GM23338 (cell line): ENCODE data around the gene NFIC. TPM values are rescaled to one million over a fixed set of nuclear protein-coding genes. Genes with fewer than 3 reads are reported as not detected.

Source experiments
- ATAC-seq: fragments of 200-7000 bp; cut with Tn5 transposase; 3 replicates; pipeline ENCODE4 v1.9.1; 2020
- DNase-seq: peaks from one replicate; pipeline ENCODE4 v3.0.0-alpha.2; 2015; ENCODE audit warnings: low spot score
- H2AFZ ChIP-seq: fragments of 200-600 bp; sonication (generic); 2 replicates; pipeline ENCODE4 v1.8.0; 2016; ENCODE audit warnings: antibody characterized with exemption, mild to moderate bottlenecking, moderate library complexity
- H3F3A ChIP-seq: fragments of 200-600 bp; sonication (generic); replicated peaks from 2 replicates; pipeline ENCODE4 v1.8.0; 2017; ENCODE audit warnings: antibody characterized with exemption, mixed run types, low read depth
- H3K27ac ChIP-seq: fragments of 200-600 bp; sonication (generic); 2 replicates; pipeline ENCODE4 v1.6.1; 2016; ENCODE audit warnings: low read depth
- H3K27me3 ChIP-seq: fragments of 200-600 bp; sonication (generic); 2 replicates; pipeline ENCODE4 v1.8.0; 2016; ENCODE audit warnings: mild to moderate bottlenecking, mixed run types, moderate library complexity; ENCODE audit not compliant: insufficient read depth
- H3K36me3 ChIP-seq: fragments of 200-600 bp; sonication (generic); 2 replicates; pipeline ENCODE4 v1.8.0; 2016; ENCODE audit warnings: mild to moderate bottlenecking; ENCODE audit not compliant: insufficient read depth
- H3K4me1 ChIP-seq: fragments of 200-600 bp; sonication (generic); 2 replicates; pipeline ENCODE4 v1.8.0; 2016; ENCODE audit warnings: mild to moderate bottlenecking, moderate library complexity; ENCODE audit not compliant: insufficient read depth
- H3K4me2 ChIP-seq: fragments of 200-600 bp; sonication (generic); 2 replicates; pipeline ENCODE4 v1.7.1; 2017; ENCODE audit warnings: mixed run types
- H3K4me3 ChIP-seq: fragments of 200-600 bp; sonication (generic); 2 replicates; pipeline ENCODE4 v1.6.1; 2016; ENCODE audit warnings: mixed run types
- H3K79me2 ChIP-seq: fragments of 200-600 bp; sonication (generic); replicated peaks from 2 replicates; pipeline ENCODE4 v1.8.0; 2017; ENCODE audit warnings: mild to moderate bottlenecking; ENCODE audit not compliant: insufficient read depth
- H3K9me2 ChIP-seq: fragments of 200-600 bp; sonication (generic); 2 replicates; pipeline ENCODE4 v1.8.0; 2017; ENCODE audit not compliant: insufficient read depth
- H4K20me1 ChIP-seq: fragments of 200-600 bp; sonication (generic); replicated peaks from 2 replicates; pipeline ENCODE4 v1.8.0; 2017; ENCODE audit warnings: mild to moderate bottlenecking; ENCODE audit not compliant: insufficient read depth
- H3K27ac Mint-ChIP-seq: 2 replicates; pipeline ENCODE4 v1.8.0; 2020; ENCODE audit warnings: inconsistent platforms, mild to moderate bottlenecking, moderate library complexity, mixed read lengths
- H3K27me3 Mint-ChIP-seq: 3 replicates; pipeline ENCODE4 v1.8.0; 2022; ENCODE audit warnings: low read depth, mild to moderate bottlenecking, moderate library complexity, mixed read lengths, inconsistent platforms; ENCODE audit not compliant: insufficient read depth, poor library complexity
- H3K36me3 Mint-ChIP-seq: 3 replicates; pipeline ENCODE4 v1.8.0; 2021; ENCODE audit warnings: low read depth, mild to moderate bottlenecking, inconsistent platforms, moderate library complexity, mixed read lengths
- H3K4me1 Mint-ChIP-seq: 3 replicates; pipeline ENCODE4 v1.8.0; 2020; ENCODE audit warnings: mild to moderate bottlenecking, inconsistent platforms, mixed read lengths
- H3K4me3 Mint-ChIP-seq: 3 replicates; pipeline ENCODE4 v1.8.0; 2021; ENCODE audit warnings: moderate library complexity, mild to moderate bottlenecking, inconsistent platforms, mixed read lengths
- H3K9me3 Mint-ChIP-seq: 3 replicates; pipeline ENCODE4 v1.8.0; 2020; ENCODE audit warnings: moderate library complexity, mild to moderate bottlenecking, inconsistent platforms, mixed read lengths
- CREB1 ChIP-seq: fragments of 250-450 bp; sonication (Bioruptor Pico); IDR thresholded peaks from 2 replicates; pipeline ENCODE4 v1.5.0; 2020; ENCODE audit warnings: low read depth, mild to moderate bottlenecking, moderate library complexity
- CTCF ChIP-seq, 2 experiments: fragments of 200-600 bp in 1 of 2; sonication (generic) in 1 of 2; conservative IDR thresholded peaks; 2 replicates each; pipeline versions ENCODE4 v1.5.1 to v1.6.1; 2016 to 2017; ENCODE audit warnings: antibody characterized with exemption in 2 of 2, low read depth in 2 of 2, mild to moderate bottlenecking in 2 of 2, moderate library complexity in 1 of 2
- ETS1 ChIP-seq: IDR thresholded peaks from 2 replicates; pipeline ENCODE4 v1.6.1; 2016; ENCODE audit warnings: antibody characterized with exemption
- EZH2 ChIP-seq: fragments of 200-600 bp; sonication (generic); IDR thresholded peaks from one replicate; pipeline ENCODE4 v1.8.0; 2017; ENCODE audit warnings: antibody characterized with exemption, mild to moderate bottlenecking, low read depth; ENCODE audit not compliant: unreplicated experiment
- EZH2phosphoT487 ChIP-seq: fragments of 200-600 bp; sonication (generic); IDR thresholded peaks from one replicate; pipeline ENCODE4 v1.8.1; 2018; ENCODE audit warnings: antibody characterized with exemption; ENCODE audit not compliant: unreplicated experiment
- JUNB ChIP-seq: IDR thresholded peaks from one replicate; pipeline ENCODE4 v1.6.1; 2016; ENCODE audit warnings: antibody characterized with exemption; ENCODE audit not compliant: unreplicated experiment
- NANOG ChIP-seq: IDR thresholded peaks from 2 replicates; pipeline ENCODE4 v1.6.1; 2016; ENCODE audit warnings: antibody characterized with exemption, borderline replicate concordance
- REST ChIP-seq: IDR thresholded peaks from one replicate; pipeline ENCODE4 v1.6.1; 2018; ENCODE audit warnings: antibody characterized with exemption; ENCODE audit not compliant: unreplicated experiment
- STAT1 ChIP-seq: IDR thresholded peaks from one replicate; pipeline ENCODE4 v1.6.1; 2016; ENCODE audit warnings: antibody characterized with exemption; ENCODE audit not compliant: unreplicated experiment
- ZNF331 ChIP-seq: fragments of 250-450 bp; sonication (Bioruptor Pico); IDR thresholded peaks from 2 replicates; pipeline ENCODE4 v1.5.0; 2020; ENCODE audit warnings: low read depth, mild to moderate bottlenecking, moderate library complexity
- ZNF462 ChIP-seq: fragments of 250-450 bp; sonication (Bioruptor Pico); IDR thresholded peaks from 2 replicates; pipeline ENCODE4 v1.5.0; 2020; ENCODE audit warnings: mild to moderate bottlenecking, moderate library complexity
- polyA plus RNA-seq: library from polyadenylated mRNA; unstranded; fragments of >200 nt; fragmentation: Nextera tagmentation; extraction: Ambion mirVana; gene quantifications from 2 replicates; pipeline ENCODE4 v1.2.1, GENCODE V29; 2016
- total RNA-seq: library from RNA; depleted of rRNA; stranded (reverse); fragments of >200 nt; shearing (Covaris generic); gene quantifications from 2 replicates; pipeline ENCODE4 v1.2.3, GENCODE V29; 2014

Gene NFIC
- total and polyA plus RNA-seq, 2 experiments from 2014 or later: 1.3 to 5.3 TPM

DNA sequence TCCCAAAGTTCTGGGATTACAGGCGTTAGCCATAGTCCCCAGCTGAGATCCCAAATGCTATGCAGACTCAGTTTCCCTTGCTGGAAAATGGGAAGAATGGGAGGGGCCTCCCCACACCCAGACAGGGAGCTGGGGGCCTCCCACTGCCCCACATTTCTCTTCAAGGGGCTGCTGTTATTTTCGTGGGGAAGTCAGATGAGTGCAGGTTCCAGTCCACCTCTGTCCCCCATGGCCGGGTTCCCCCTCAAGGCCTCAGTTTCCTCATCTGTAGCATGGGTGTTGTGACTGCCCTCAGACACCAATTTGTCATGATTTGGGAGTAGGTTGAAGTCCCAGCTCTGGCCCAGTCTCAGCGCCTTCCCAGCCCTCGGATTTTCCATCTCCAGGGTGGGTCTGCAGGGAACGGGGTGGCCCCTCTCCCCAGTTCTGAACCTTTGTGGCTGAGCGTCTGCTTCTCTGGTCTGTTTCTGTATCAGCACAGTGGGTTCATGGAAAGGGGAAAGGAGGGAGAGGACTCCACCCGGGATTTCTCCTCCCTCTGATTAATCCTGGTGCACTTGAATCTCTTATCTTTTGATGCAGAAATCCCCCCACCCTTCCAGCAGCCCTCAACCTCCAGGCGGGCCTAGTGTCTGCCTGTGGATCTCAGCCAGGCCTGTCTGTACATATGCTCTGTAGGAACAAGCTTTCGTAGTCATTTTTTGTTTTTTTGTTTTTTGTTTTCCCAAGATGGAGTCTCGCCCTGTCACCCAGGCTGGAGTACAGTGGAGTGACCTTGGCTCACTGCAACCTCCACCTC, 12.2 kb downstream of the NFIC start (continued):
- TF ChIP-seq CTCF (conservative IDR thresholded peaks at IDR 0.05; ENCODE audit: low read depth in 2 of 2) (no peak), CREB1 (CRISPR knock-in tag) (no peak)

GRCh38 chr19:3380829-3381228, 14.4 kb downstream of the NFIC start:
- peaks cover 10% of the 10 kb centered on the region for H3K27me3 Mint-ChIP-seq
- no peak for TF ChIP-seq EZH2
- TF ChIP-seq EZH2phosphoT487: no peak
- no peak for TF ChIP-seq REST
- TF ChIP-seq CREB1 (CRISPR knock-in tag): no peak
- no peak for TF ChIP-seq ETS1
- no peak for TF ChIP-seq STAT1
- no peak for TF ChIP-seq NANOG
- no peak for TF ChIP-seq ZNF331 (CRISPR knock-in tag)
- no peak for TF ChIP-seq ZNF462 (CRISPR knock-in tag)
- no peak for TF ChIP-seq JUNB

More at GRCh38 chr19:3380829-3381228, 14.4 kb downstream of the NFIC start:
- peaks cover 2% of the 10 kb centered on the region; the same call in 1 of the 3 replicates for H3K9me3 Mint-ChIP-seq
- no peaks in the 10 kb centered on the region for H3K36me3 Mint-ChIP-seq
- Histone ChIP-seq H3K79me2 (no peaks in the 10 kb centered on the region), H3K9me2 (no peaks in the 10 kb centered on the region), H3K27ac (no peak overlapping the region), H3K4me2 (no peak overlapping the region), H4K20me1 (no peaks in the 10 kb centered on the region), H3K4me1 (no peaks in the 10 kb centered on the region; the same call in 1 of the 2 replicates), H2AFZ (no peak overlapping the region), H3K36me3 (no peaks in the 10 kb centered on the region), H3K27me3 (no peaks in the 10 kb centered on the region), H3F3A (no peaks in the 10 kb centered on the region), H3K4me3 (no peak overlapping the region)
- DNase-seq (no peak), ATAC-seq (no peak)
- no peak overlapping the region for H3K4me3 Mint-ChIP-seq
- H3K4me1 Mint-ChIP-seq: peaks cover 8% of the 10 kb centered on the region; the same call in 2 of the 3 replicates
- no peak overlapping the region for H3K27ac Mint-ChIP-seq
